Uterus (tissue), 4 donors: ENCODE measurements around the gene VPS11. TPM values are rescaled to one million over a fixed set of nuclear protein-coding genes. Genes with fewer than 3 reads are reported as not detected.
"Not testable (repeated sequence)": the region's sequence is repeated elsewhere in the genome, so short reads cannot be mapped to it uniquely, and the experiment has no call there.

Source experiments
- DNase-seq, 2 donors: peaks; one replicate each; pipeline ENCODE4 v3.0.0-alpha.2; 2019 to 2020
- H3K27ac ChIP-seq, 2 donors: fragments of 200-600 bp; sonication (generic); 1 replicate in 1 of 2; 2 replicates in 1 of 2; pipeline ENCODE4 v1.5.1; 2016 to 2018
- H3K27me3 ChIP-seq, 2 donors: fragments of 200-600 bp; sonication (generic); one replicate each; pipeline ENCODE4 v1.5.1; 2018 to 2019; ENCODE audit warnings: control low read depth in 1 of 2
- H3K36me3 ChIP-seq, 2 donors: fragments of 200-600 bp; sonication (generic); one replicate each; pipeline ENCODE4 v1.5.1; 2019; ENCODE audit warnings: control low read depth in 1 of 2
- H3K4me1 ChIP-seq, 2 donors: fragments of 200-600 bp; sonication (generic); one replicate each; pipeline ENCODE4 v1.5.1; 2018 to 2019; ENCODE audit warnings: control low read depth in 1 of 2
- H3K4me3 ChIP-seq, 2 donors: fragments of 200-600 bp; sonication (generic); 1 replicate in 1 of 2; 2 replicates in 1 of 2; pipeline ENCODE4 v1.5.1; 2018 to 2019; ENCODE audit warnings: mild to moderate bottlenecking in 1 of 2
- H3K9me3 ChIP-seq, 2 donors: fragments of 200-600 bp; sonication (generic); one replicate each; pipeline ENCODE4 v1.5.1; 2019; ENCODE audit warnings: control low read depth in 1 of 2
- CTCF ChIP-seq, 4 experiments: fragments of 200-600 bp in 2 of 4; fragments of 450-650 bp in 2 of 4; sonication (generic) in 2 of 4; IDR thresholded peaks; one replicate each; pipeline ENCODE4 v1.5.1; 2016 to 2019; ENCODE audit warnings: antibody characterized with exemption in 4 of 4, mild to moderate bottlenecking in 2 of 4, moderate library complexity in 1 of 4
- POLR2A ChIP-seq, 2 donors: fragments of 450-650 bp; IDR thresholded peaks; one replicate each; pipeline ENCODE4 v1.6.1; 2016; ENCODE audit warnings: antibody characterized with exemption in 2 of 2, mild to moderate bottlenecking in 1 of 2, moderate library complexity in 1 of 2
- intact Hi-C: fragments of 100-400 bp; cut with DNase I; formaldehyde crosslinking; loops from one replicate; pipeline ENCODE4 v1.15.1; 2023; ENCODE audit warnings: low total_unique reads
- total RNA-seq, 4 donors: library from RNA; depleted of rRNA in 3 of 4; stranded (reverse); fragments of >200 nt in 3 of 4; gene quantifications; one replicate each; pipeline versions ENCODE4 v1.1.0 to v1.2.4, GENCODE V29; 2014 to 2023
- donor health status: DM: yes; HTN: yes; CAD: no.

VPS11 gene
- total RNA-seq, 4 donors from 2014 or later, result 25.6 to 86.6 (median 36.3) TPM

- no peak for DNase-seq
- H3K4me3 ChIP-seq, result no peak overlapping the region
- TF ChIP-seq POLR2A (IDR thresholded peaks at IDR 0.05) (no peak), CTCF (IDR thresholded peaks at IDR 0.05) (no peak)
- H3K27me3 ChIP-seq, result no peaks in the 10 kb centered on the region
- peaks cover 0 to 12% of the 10 kb centered on the region in 2 donors for H3K4me1 ChIP-seq
- H3K9me3 ChIP-seq, result no peaks in the 10 kb centered on the region
- H3K27ac ChIP-seq, result no peak overlapping the region
- H3K36me3 ChIP-seq, result no peaks in the 10 kb centered on the region
- intact Hi-C loops, result loop anchor here (10.0 kb wide), 1 partner anchor 235 kb away; the partner anchor contains the start of gene RNF26
Observed at GRCh38 chr11:119099711-119100110, 32.1 kb downstream of the VPS11 start.

GRCh38 chr11:119100246-119100970 is 32.8 kb downstream of the VPS11 start:
- Histone ChIP-seq H3K27me3 (no peaks in the 10 kb centered on the region), H3K4me3 (peak overlapping the region; percentile 63 to 86), H3K36me3 (no peaks in the 10 kb centered on the region), H3K27ac (no peak overlapping the region), H3K9me3 (no peaks in the 10 kb centered on the region), H3K4me1 (peaks cover 0 to 12% of the 10 kb centered on the region in 2 donors)
- intact Hi-C loops, result no loop called here
- no peak for TF ChIP-seq CTCF (IDR thresholded peaks at IDR 0.05)
- TF ChIP-seq POLR2A (IDR thresholded peaks at IDR 0.05), result no peak
- DNase-seq, result no peak

- H3K27me3 ChIP-seq, result no peaks in the 10 kb centered on the region
- H3K36me3 ChIP-seq, result no peaks in the 10 kb centered on the region
- H3K9me3 ChIP-seq, result no peaks in the 10 kb centered on the region
- peaks cover 0 to 12% of the 10 kb centered on the region in 2 donors for H3K4me1 ChIP-seq
- TF ChIP-seq POLR2A (IDR thresholded peaks at IDR 0.05) (no peak), CTCF (IDR thresholded peaks at IDR 0.05) (peak in 1 of 4 experiments; percentile 12)
- peak overlapping the region; percentile 63 to 86 for H3K4me3 ChIP-seq
- peak overlapping the region; percentile 92 to 97 for H3K27ac ChIP-seq
- no peak for DNase-seq
- intact Hi-C loops, result no loop called here
Observed at GRCh38 chr11:119100994-119101758, 33.6 kb downstream of the VPS11 start.

- H3K36me3 ChIP-seq, result no peaks in the 10 kb centered on the region
- DNase-seq, result peak; percentile 88 to 95
- intact Hi-C loops, result no loop called here
- peak in 1 of 2 donors; percentile 40 for TF ChIP-seq POLR2A (IDR thresholded peaks at IDR 0.05)
- no peak for TF ChIP-seq CTCF (IDR thresholded peaks at IDR 0.05)
- peaks cover 0 to 17% of the 10 kb centered on the region in 2 donors for H3K4me1 ChIP-seq
- no peaks in the 10 kb centered on the region for H3K27me3 ChIP-seq
- peak within 1 kb of the TSS; percentile 63 to 86 for H3K4me3 ChIP-seq
- peak within 1 kb of the TSS; percentile 92 to 97 for H3K27ac ChIP-seq
- H3K9me3 ChIP-seq, result no peaks in the 10 kb centered on the region
Observed at GRCh38 chr11:119101759-119102423, 34.3 kb downstream of the VPS11 start, which contains the start of gene DPAGT1. TSS of gene DPAGT1 (minus strand) at chr11:119101853. CDS start at chr11:119101655, 198 bp downstream.

- Histone ChIP-seq H3K4me1 (peaks cover 0 to 17% of the 10 kb centered on the region in 2 donors), H3K4me3 (peak overlapping the region; percentile 63 to 86), H3K27ac (peak overlapping the region; percentile 92 to 97)
- DNase-seq, H3K9me3 ChIP-seq, H3K27me3 ChIP-seq, intact Hi-C loops, H3K36me3 ChIP-seq: not testable (repeated sequence)
Observed at GRCh38 chr11:119103161-119103664, 35.6 kb downstream of the VPS11 start.
